ENCODE results near the gene PTK6. TPM values are rescaled to one million over a fixed set of nuclear protein-coding genes. Genes with fewer than 3 reads are reported as not detected.

PTK6 gene
- total and polyA plus RNA-seq, 2 of the 13 experiments (the other 11 are each of a cell fraction or from before 2014, with no cell fraction given) = 0.08 TPM; not detected in 1

DNA sequence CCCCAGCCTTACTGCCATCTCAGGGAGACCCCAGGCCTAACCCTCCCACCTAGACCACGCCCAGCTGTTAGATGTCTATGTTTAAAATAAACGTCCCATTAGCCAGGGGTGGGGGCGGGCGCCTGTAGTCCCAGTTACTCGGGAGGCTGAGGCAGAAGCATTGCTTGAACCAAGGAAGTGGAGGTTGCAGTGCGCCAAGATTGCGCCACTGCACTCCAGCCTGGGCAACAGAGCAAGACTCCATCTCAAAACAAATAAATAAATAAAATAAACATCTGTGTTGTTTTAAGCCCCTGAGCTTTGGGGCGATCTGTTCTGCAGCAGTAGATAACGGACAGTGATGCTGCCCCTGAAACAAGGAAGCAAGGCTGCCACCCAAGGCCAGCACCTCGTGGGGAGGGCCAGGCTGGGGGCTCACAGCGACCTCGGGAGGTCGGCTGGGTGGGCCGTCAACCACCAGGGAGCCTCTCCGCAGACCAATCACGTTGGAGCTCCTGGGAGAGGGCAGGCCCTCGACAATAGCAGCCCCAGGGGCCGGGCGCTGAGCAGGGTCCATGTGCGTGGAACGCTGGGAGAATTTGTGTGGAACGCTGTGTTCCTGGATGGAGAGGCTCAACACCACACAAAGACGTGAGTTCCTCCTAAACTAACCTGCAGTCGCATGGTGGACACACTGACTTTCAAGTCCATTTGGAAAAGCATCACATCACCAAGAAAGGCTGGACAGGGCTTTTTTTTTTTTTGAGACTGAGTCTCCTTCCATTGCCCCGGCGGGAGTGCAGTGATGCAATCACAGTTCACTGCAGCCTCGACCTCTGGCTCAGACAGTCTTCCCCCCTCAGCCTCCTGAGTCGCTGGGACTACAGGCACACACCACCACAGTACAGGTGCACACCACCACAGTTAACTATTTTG lies 37.9 kb upstream of the PTK6 start (continued):
- TF ChIP-seq, protein P1, sequence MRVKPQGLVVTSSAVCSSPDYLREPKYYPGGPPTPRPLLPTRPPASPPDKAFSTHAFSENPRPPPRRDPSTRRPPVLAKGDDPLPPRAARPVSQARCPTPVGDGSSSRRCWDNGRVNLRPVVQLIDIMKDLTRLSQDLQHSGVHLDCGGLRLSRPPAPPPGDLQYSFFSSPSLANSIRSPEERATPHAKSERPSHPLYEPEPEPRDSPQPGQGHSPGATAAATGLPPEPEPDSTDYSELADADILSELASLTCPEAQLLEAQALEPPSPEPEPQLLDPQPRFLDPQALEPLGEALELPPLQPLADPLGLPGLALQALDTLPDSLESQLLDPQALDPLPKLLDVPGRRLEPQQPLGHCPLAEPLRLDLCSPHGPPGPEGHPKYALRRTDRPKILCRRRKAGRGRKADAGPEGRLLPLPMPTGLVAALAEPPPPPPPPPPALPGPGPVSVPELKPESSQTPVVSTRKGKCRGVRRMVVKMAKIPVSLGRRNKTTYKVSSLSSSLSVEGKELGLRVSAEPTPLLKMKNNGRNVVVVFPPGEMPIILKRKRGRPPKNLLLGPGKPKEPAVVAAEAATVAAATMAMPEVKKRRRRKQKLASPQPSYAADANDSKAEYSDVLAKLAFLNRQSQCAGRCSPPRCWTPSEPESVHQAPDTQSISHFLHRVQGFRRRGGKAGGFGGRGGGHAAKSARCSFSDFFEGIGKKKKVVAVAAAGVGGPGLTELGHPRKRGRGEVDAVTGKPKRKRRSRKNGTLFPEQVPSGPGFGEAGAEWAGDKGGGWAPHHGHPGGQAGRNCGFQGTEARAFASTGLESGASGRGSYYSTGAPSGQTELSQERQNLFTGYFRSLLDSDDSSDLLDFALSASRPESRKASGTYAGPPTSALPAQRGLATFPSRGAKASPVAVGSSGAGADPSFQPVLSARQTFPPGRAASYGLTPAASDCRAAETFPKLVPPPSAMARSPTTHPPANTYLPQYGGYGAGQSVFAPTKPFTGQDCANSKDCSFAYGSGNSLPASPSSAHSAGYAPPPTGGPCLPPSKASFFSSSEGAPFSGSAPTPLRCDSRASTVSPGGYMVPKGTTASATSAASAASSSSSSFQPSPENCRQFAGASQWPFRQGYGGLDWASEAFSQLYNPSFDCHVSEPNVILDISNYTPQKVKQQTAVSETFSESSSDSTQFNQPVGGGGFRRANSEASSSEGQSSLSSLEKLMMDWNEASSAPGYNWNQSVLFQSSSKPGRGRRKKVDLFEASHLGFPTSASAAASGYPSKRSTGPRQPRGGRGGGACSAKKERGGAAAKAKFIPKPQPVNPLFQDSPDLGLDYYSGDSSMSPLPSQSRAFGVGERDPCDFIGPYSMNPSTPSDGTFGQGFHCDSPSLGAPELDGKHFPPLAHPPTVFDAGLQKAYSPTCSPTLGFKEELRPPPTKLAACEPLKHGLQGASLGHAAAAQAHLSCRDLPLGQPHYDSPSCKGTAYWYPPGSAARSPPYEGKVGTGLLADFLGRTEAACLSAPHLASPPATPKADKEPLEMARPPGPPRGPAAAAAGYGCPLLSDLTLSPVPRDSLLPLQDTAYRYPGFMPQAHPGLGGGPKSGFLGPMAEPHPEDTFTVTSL (CRISPR knock-in tag; IDR thresholded peaks at IDR 0.05; ENCODE audit: borderline replicate concordance) = no peak
- TF ChIP-seq MTF2 (CRISPR knock-in tag; IDR thresholded peaks at IDR 0.05; ENCODE audit: borderline replicate concordance) (no peak), ZFY (CRISPR knock-in tag; IDR thresholded peaks at IDR 0.05) (no peak), SALL1 (CRISPR knock-in tag; IDR thresholded peaks at IDR 0.05) (peak; percentile 26), NBN (conservative IDR thresholded peaks at IDR 0.05) (no peak), ZSCAN20 (CRISPR knock-in tag; IDR thresholded peaks at IDR 0.05; ENCODE audit: borderline replicate concordance) (0 out of 2 replicates have a peak, but pooled peaks have one; percentile 23), ZNF775 (CRISPR knock-in tag; IDR thresholded peaks at IDR 0.05; ENCODE audit: borderline replicate concordance) (no peak), HDAC6 (IDR thresholded peaks at IDR 0.05; ENCODE audit: low read depth, low read length) (no peak), NFE2 (CRISPR knock-in tag; IDR thresholded peaks at IDR 0.05) (no peak)
- TF ChIP-seq, protein P2, sequence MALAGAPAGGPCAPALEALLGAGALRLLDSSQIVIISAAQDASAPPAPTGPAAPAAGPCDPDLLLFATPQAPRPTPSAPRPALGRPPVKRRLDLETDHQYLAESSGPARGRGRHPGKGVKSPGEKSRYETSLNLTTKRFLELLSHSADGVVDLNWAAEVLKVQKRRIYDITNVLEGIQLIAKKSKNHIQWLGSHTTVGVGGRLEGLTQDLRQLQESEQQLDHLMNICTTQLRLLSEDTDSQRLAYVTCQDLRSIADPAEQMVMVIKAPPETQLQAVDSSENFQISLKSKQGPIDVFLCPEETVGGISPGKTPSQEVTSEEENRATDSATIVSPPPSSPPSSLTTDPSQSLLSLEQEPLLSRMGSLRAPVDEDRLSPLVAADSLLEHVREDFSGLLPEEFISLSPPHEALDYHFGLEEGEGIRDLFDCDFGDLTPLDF (CRISPR knock-in tag; IDR thresholded peaks at IDR 0.05) = no peak
- TF ChIP-seq, protein P3, sequence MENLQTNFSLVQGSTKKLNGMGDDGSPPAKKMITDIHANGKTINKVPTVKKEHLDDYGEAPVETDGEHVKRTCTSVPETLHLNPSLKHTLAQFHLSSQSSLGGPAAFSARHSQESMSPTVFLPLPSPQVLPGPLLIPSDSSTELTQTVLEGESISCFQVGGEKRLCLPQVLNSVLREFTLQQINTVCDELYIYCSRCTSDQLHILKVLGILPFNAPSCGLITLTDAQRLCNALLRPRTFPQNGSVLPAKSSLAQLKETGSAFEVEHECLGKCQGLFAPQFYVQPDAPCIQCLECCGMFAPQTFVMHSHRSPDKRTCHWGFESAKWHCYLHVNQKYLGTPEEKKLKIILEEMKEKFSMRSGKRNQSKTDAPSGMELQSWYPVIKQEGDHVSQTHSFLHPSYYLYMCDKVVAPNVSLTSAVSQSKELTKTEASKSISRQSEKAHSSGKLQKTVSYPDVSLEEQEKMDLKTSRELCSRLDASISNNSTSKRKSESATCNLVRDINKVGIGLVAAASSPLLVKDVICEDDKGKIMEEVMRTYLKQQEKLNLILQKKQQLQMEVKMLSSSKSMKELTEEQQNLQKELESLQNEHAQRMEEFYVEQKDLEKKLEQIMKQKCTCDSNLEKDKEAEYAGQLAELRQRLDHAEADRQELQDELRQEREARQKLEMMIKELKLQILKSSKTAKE (CRISPR knock-in tag; IDR thresholded peaks at IDR 0.05; ENCODE audit: borderline replicate concordance) = peak; percentile 36
- TF ChIP-seq, protein P4, sequence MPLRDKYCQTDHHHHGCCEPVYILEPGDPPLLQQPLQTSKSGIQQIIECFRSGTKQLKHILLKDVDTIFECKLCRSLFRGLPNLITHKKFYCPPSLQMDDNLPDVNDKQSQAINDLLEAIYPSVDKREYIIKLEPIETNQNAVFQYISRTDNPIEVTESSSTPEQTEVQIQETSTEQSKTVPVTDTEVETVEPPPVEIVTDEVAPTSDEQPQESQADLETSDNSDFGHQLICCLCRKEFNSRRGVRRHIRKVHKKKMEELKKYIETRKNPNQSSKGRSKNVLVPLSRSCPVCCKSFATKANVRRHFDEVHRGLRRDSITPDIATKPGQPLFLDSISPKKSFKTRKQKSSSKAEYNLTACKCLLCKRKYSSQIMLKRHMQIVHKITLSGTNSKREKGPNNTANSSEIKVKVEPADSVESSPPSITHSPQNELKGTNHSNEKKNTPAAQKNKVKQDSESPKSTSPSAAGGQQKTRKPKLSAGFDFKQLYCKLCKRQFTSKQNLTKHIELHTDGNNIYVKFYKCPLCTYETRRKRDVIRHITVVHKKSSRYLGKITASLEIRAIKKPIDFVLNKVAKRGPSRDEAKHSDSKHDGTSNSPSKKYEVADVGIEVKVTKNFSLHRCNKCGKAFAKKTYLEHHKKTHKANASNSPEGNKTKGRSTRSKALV (CRISPR knock-in tag; IDR thresholded peaks at IDR 0.05) = no peak; the same call in 1 of the 2 replicates
- TF ChIP-seq, protein P5, sequence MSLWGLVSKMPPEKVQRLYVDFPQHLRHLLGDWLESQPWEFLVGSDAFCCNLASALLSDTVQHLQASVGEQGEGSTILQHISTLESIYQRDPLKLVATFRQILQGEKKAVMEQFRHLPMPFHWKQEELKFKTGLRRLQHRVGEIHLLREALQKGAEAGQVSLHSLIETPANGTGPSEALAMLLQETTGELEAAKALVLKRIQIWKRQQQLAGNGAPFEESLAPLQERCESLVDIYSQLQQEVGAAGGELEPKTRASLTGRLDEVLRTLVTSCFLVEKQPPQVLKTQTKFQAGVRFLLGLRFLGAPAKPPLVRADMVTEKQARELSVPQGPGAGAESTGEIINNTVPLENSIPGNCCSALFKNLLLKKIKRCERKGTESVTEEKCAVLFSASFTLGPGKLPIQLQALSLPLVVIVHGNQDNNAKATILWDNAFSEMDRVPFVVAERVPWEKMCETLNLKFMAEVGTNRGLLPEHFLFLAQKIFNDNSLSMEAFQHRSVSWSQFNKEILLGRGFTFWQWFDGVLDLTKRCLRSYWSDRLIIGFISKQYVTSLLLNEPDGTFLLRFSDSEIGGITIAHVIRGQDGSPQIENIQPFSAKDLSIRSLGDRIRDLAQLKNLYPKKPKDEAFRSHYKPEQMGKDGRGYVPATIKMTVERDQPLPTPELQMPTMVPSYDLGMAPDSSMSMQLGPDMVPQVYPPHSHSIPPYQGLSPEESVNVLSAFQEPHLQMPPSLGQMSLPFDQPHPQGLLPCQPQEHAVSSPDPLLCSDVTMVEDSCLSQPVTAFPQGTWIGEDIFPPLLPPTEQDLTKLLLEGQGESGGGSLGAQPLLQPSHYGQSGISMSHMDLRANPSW (CRISPR knock-in tag; IDR thresholded peaks at IDR 0.05; ENCODE audit: borderline replicate concordance) = 0 out of 2 replicates have a peak, but pooled peaks have one; percentile 27

All from HepG2 (cell line).